Measurements from ENCODE around the gene SHISA6.

DNA sequence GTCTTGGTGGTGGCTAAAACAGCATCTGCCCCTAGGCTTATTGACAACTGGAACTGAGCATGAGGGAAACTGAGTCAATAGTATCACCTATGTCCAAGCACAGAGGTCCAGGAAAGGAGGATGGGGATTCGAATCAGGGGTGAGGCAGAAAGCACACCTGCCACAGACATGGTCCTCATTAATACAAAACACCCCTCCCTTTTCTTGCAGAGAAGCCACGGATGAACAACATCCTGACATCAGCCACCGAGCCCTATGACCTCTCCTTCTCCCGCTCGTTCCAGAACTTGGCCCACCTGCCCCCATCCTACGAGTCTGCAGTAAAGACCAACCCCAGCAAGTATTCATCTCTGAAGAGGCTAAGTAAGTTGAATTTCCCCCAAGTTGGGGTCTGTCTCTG is 314.5 kb downstream of the SHISA6 start:
- TF ChIP-seq, protein P1, sequence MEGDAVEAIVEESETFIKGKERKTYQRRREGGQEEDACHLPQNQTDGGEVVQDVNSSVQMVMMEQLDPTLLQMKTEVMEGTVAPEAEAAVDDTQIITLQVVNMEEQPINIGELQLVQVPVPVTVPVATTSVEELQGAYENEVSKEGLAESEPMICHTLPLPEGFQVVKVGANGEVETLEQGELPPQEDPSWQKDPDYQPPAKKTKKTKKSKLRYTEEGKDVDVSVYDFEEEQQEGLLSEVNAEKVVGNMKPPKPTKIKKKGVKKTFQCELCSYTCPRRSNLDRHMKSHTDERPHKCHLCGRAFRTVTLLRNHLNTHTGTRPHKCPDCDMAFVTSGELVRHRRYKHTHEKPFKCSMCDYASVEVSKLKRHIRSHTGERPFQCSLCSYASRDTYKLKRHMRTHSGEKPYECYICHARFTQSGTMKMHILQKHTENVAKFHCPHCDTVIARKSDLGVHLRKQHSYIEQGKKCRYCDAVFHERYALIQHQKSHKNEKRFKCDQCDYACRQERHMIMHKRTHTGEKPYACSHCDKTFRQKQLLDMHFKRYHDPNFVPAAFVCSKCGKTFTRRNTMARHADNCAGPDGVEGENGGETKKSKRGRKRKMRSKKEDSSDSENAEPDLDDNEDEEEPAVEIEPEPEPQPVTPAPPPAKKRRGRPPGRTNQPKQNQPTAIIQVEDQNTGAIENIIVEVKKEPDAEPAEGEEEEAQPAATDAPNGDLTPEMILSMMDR (IDR thresholded peaks at IDR 0.05): no peak
- TF ChIP-seq SIN3A (IDR thresholded peaks at IDR 0.05; ENCODE audit: borderline replicate concordance, insufficient read depth, low read depth, low read length) (no peak), POLR2AphosphoS5 (IDR thresholded peaks at IDR 0.05; ENCODE audit: low read depth, low read length) (no peak)
- TF ChIP-seq, protein P2, sequence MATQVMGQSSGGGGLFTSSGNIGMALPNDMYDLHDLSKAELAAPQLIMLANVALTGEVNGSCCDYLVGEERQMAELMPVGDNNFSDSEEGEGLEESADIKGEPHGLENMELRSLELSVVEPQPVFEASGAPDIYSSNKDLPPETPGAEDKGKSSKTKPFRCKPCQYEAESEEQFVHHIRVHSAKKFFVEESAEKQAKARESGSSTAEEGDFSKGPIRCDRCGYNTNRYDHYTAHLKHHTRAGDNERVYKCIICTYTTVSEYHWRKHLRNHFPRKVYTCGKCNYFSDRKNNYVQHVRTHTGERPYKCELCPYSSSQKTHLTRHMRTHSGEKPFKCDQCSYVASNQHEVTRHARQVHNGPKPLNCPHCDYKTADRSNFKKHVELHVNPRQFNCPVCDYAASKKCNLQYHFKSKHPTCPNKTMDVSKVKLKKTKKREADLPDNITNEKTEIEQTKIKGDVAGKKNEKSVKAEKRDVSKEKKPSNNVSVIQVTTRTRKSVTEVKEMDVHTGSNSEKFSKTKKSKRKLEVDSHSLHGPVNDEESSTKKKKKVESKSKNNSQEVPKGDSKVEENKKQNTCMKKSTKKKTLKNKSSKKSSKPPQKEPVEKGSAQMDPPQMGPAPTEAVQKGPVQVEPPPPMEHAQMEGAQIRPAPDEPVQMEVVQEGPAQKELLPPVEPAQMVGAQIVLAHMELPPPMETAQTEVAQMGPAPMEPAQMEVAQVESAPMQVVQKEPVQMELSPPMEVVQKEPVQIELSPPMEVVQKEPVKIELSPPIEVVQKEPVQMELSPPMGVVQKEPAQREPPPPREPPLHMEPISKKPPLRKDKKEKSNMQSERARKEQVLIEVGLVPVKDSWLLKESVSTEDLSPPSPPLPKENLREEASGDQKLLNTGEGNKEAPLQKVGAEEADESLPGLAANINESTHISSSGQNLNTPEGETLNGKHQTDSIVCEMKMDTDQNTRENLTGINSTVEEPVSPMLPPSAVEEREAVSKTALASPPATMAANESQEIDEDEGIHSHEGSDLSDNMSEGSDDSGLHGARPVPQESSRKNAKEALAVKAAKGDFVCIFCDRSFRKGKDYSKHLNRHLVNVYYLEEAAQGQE (IDR thresholded peaks at IDR 0.05; ENCODE audit: insufficient read depth in 1 of 2, low read depth in 2 of 2, low read length in 1 of 2): no peak

Measured in Panc1 (cell line).